Aorta (tissue), 5 donors: ENCODE measurements around the gene ATP7A. TPM values are rescaled to one million over a fixed set of nuclear protein-coding genes. Genes with fewer than 3 reads are reported as not detected.
"Not testable (repeated sequence)": the region's sequence is repeated elsewhere in the genome, so short reads cannot be mapped to it uniquely, and the experiment has no call there.

Experiments used
- ATAC-seq: fragments of 200-7000 bp; cut with Tn5 transposase; one replicate; pipeline ENCODE4 v1.9.1; 2022; ENCODE audit warnings: moderate library complexity; ENCODE audit not compliant: low FRiP score
- DNase-seq, 2 donors: peaks; one replicate each; pipeline ENCODE4 v3.0.0-alpha.2; 2020
- H3K27ac ChIP-seq, 2 donors: one replicate each; pipeline ENCODE4 v1.5.1; 2013; ENCODE audit warnings: low read length in 2 of 2, mild to moderate bottlenecking in 2 of 2, moderate library complexity in 2 of 2, control low read depth in 1 of 2, inconsistent platforms in 1 of 2, low read depth in 1 of 2
- H3K27me3 ChIP-seq, 2 donors: one replicate each; pipeline ENCODE4 v1.6.1; 2013; ENCODE audit warnings: control low read depth in 1 of 2, low read length in 1 of 2, mild to moderate bottlenecking in 1 of 2, moderate library complexity in 1 of 2; ENCODE audit not compliant: insufficient read depth in 2 of 2, control insufficient read depth in 1 of 2
- H3K36me3 ChIP-seq, 2 donors: one replicate each; pipeline ENCODE4 v1.6.1; 2013; ENCODE audit warnings: control low read depth in 1 of 2, low read length in 1 of 2, mild to moderate bottlenecking in 1 of 2; ENCODE audit not compliant: insufficient read depth in 2 of 2, control insufficient read depth in 1 of 2
- H3K4me1 ChIP-seq, 2 donors: one replicate each; pipeline ENCODE4 v1.6.1; 2013; ENCODE audit warnings: low read length in 2 of 2, control low read depth in 1 of 2, mild to moderate bottlenecking in 1 of 2, moderate library complexity in 1 of 2; ENCODE audit not compliant: insufficient read depth in 2 of 2, control insufficient read depth in 1 of 2
- H3K4me3 ChIP-seq, 2 donors: one replicate each; pipeline ENCODE4 v1.5.1; 2013; ENCODE audit warnings: low read length in 2 of 2, control low read depth in 1 of 2, mild to moderate bottlenecking in 1 of 2
- H3K9me3 ChIP-seq: one replicate; pipeline ENCODE4 v1.6.1; 2013; ENCODE audit warnings: mild to moderate bottlenecking, low read length; ENCODE audit not compliant: control insufficient read depth
- WGBS, 2 donors: extraction: QIAGEN DNeasy Blood & Tissue Kit; methylation state at CpG; one replicate each; pipeline ENCODE4 v1.1.7; 2013; 5-methylcytosine and 5-hydroxymethylcytosine counted together
- intact Hi-C, 2 donors: fragments of 100-400 bp; cut with DNase I; formaldehyde crosslinking; loops; one replicate each; pipeline versions ENCODE4 v1.14.2 to v1.15.0; 2022
- polyA plus RNA-seq, 2 donors: library from polyadenylated mRNA; stranded (reverse); fragments of 200-250 nt; gene quantifications; one replicate each; pipeline ENCODE4 v1.2.3, GENCODE V29; 2013
- total RNA-seq, 2 donors: library from RNA; stranded (reverse); fragmentation: NEBNext Ultra II Directional; extraction: Animal tissue kit (Norgen Biotek cat#: 25700); gene quantifications; one replicate each; pipeline ENCODE4 v1.2.1, GENCODE V29; 2021
- donor health status: healthy with polysubstance abuse.
- donor health status: Bipolar disorder and iron deficiency.
- donor health status: DM: no; HTN: no; CAD: no.
- donor health status: DM: no; HTN: no; CAD: no.
- donor health status: DM: yes; HTN: yes; CAD: no.

Gene ATP7A
- total and polyA plus RNA-seq, 4 donors = 0.88 to 18.7 (median 8.9) TPM

DNA sequence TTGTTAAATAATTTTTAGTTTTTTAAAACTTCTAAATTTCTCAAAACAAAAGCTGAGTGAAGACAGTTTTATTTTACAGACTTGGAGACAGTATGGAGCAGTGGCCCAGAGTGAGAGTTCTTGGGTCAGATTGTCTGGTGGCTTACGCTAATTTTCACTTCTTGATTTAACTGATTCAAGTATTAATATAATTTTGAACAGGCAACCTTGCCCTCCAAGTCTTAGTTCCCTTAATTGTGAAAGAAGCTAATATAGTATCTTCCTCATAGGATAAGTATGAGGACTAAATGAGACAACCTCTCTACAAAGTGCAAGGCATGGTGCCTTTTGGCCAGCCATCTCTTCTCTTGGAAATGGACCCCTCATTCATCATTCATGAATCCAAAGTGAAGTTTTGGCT, 25.4 kb downstream of the ATP7A start:
- intact Hi-C loops = no loop called here
- Histone ChIP-seq H3K4me3 (no peak overlapping the region), H3K9me3 (no peaks in the 10 kb centered on the region), H3K27ac (no peak overlapping the region), H3K27me3 (no peaks in the 10 kb centered on the region), H3K36me3 (no peaks in the 10 kb centered on the region), H3K4me1 (peaks cover 0 to 2% of the 10 kb centered on the region in 2 donors)
- no peak for DNase-seq
- ATAC-seq = no peak
- WGBS, 2 donors = 53 to 76% methylated on average over 1 of the region's 1 CpG

DNA sequence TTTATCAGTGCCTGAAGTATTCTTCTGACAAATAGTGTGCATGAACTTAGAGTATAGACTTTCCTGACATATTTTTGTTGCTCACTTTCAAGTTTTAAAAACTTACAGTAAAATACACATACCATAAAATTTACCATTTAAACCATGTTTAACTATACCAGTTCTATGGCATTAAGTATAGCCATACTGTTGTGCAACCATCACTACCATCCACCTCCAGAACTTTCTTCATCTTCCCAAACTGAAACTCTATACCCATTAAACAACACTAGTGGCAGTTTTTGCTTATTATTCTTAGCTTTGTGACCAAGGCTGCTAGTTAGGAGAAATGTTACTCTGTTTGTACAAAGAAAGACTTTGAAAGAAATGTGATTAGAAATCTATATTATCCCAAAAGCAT, 25.8 kb downstream of the ATP7A start:
- no peak for ATAC-seq
- DNase-seq = no peak
- intact Hi-C loops = no loop called here
- no peak overlapping the region for H3K27ac ChIP-seq
- H3K27me3 ChIP-seq = no peaks in the 10 kb centered on the region
- H3K9me3 ChIP-seq = no peaks in the 10 kb centered on the region
- peaks cover 0 to 2% of the 10 kb centered on the region in 2 donors for H3K4me1 ChIP-seq
- H3K36me3 ChIP-seq = no peaks in the 10 kb centered on the region
- H3K4me3 ChIP-seq = no peak overlapping the region

- Histone ChIP-seq H3K9me3 (no peaks in the 10 kb centered on the region), H3K27ac (no peak overlapping the region), H3K4me3 (no peak overlapping the region), H3K27me3 (no peaks in the 10 kb centered on the region), H3K4me1 (peaks cover 0 to 2% of the 10 kb centered on the region in 2 donors), H3K36me3 (no peaks in the 10 kb centered on the region)
- no peak for ATAC-seq
- 15 to 16% methylated on average over 3 of the region's 3 CpGs for WGBS, 2 donors
- DNase-seq = no peak
- intact Hi-C loops = no loop called here
Observed at GRCh38 chrX:77937291-77937690, 26.8 kb downstream of the ATP7A start.

GRCh38 chrX:77938083-77938680, 27.7 kb downstream of the ATP7A start:
- no peak for DNase-seq
- Histone ChIP-seq H3K27ac (no peak overlapping the region), H3K9me3 (no peaks in the 10 kb centered on the region), H3K27me3 (no peaks in the 10 kb centered on the region), H3K36me3 (no peaks in the 10 kb centered on the region), H3K4me1 (peaks cover 0 to 2% of the 10 kb centered on the region in 2 donors), H3K4me3 (no peak overlapping the region)
- intact Hi-C loops = no loop called here
- 82 to 96% methylated on average over 4 of the region's 4 CpGs for WGBS, 2 donors
- no peak for ATAC-seq

DNA sequence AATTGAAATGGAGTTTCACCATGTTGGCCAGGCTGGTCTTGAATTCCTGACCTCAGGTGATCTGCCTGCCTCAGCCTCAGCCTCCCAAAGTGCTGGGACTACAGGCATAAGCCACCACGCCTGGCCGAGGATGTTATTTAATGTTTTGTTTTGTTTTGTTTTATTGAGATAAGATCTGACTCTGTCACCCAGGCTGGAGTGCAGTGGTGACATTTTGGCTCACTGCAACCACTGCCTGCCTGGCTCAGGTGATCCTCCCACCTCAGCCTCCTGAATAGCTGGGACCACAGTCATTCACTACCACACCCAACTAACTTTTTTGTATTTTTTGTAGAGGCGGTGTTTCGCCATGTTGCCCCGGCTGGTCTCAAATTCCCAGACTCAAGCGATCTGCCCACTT, 34.5 kb downstream of the ATP7A start:
- H3K27me3 ChIP-seq, ATAC-seq: not testable (repeated sequence)
- WGBS, 2 donors = 90 to 98% methylated on average over 6 of the region's 6 CpGs

DNA sequence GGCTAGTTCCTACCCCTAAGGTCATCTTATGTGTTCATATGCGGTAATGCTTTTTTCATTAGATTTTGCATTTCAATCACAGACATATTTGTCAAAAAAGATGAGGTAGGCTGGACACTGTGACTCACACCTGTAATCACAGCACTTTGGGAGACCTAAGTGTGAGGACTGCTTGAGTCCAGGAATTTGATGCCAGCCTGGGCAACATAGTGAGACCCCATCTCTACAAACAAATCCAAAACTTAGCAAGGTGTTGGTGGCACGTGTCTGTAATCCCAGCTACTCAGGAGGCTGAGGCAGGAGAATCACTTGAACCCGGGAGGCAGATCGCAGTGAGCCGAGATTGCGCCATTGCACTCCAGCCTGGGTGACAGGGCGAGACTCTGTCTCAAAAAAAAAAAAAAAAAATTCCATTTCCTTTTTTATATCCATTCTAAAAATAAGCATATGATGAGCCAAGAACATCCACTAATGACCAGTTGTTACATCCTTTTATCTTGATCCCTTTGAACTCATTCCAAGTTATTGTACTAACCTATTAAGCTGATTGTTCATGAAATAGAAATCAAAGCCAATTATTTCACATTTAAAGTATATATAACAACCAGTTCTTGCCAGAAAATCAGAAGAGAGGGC, 35.5 kb downstream of the ATP7A start:
- DNase-seq (no peak), ATAC-seq (no peak)
- H3K9me3 ChIP-seq = no peaks in the 10 kb centered on the region
- 84 to 94% methylated on average over 7 of the region's 7 CpGs for WGBS, 2 donors
- H3K36me3 ChIP-seq = no peaks in the 10 kb centered on the region
- intact Hi-C loops = no loop called here
- H3K27ac ChIP-seq = no peak overlapping the region
- H3K27me3 ChIP-seq = no peaks in the 10 kb centered on the region
- no peak overlapping the region for H3K4me3 ChIP-seq
- peaks cover 0 to 5% of the 10 kb centered on the region in 2 donors for H3K4me1 ChIP-seq

More for the DNA sequence above, 34.5 kb downstream of the ATP7A start:
- H3K4me3 ChIP-seq, H3K36me3 ChIP-seq, H3K27ac ChIP-seq, H3K9me3 ChIP-seq, H3K4me1 ChIP-seq, DNase-seq, intact Hi-C loops: not testable (repeated sequence)

DNA sequence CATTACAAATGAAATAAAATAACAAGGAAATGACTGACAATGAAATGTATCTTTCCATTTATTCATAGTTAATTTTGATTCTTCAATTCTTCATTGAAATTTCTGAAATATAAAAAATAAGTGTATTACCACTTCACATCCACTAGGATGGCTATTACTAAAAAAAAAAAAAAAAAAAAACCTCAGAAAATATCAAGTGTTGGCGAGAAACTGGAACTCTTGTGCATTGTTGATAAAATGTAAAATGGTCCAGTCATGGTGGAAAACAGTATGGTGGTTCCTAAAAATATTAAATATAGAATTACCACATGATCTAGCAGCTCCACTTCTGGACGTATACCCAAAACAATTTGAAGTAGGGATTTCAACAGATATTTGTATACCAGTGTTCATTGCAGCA, 36.1 kb downstream of the ATP7A start:
- peaks cover 0 to 5% of the 10 kb centered on the region in 2 donors for H3K4me1 ChIP-seq
- no peak overlapping the region for H3K4me3 ChIP-seq
- intact Hi-C loops = no loop called here
- WGBS, 2 donors = 78 to 93% methylated on average over 2 of the region's 2 CpGs
- DNase-seq = no peak
- H3K27ac ChIP-seq = no peak overlapping the region
- no peaks in the 10 kb centered on the region for H3K9me3 ChIP-seq
- H3K36me3 ChIP-seq = no peaks in the 10 kb centered on the region
- H3K27me3 ChIP-seq = no peaks in the 10 kb centered on the region
- no peak for ATAC-seq

DNA sequence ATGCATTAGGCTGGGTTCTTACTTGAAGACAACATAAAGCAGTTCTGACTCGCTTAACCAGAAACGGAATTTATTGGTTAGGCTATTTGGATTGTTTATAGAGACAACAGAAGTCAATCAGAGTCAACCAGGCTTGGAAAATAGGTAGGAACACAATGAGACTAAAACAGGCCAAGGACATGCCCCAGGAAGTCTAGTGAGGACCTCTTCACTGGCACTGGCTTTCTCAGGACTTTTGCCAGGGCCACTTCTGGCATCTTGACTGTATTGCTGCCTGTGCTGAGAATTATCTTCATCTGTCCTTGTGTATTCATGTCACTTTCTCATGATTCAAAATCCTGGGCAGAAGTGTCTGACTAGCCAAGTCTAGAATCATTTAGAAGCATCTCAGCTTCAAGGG, 39.3 kb downstream of the ATP7A start:
- H3K27ac ChIP-seq = no peak overlapping the region
- no peaks in the 10 kb centered on the region for H3K36me3 ChIP-seq
- WGBS, 2 donors = 44 to 45% methylated on average over 2 of the region's 2 CpGs
- no peaks in the 10 kb centered on the region for H3K27me3 ChIP-seq
- H3K9me3 ChIP-seq = no peaks in the 10 kb centered on the region
- intact Hi-C loops = no loop called here
- DNase-seq (no peak), ATAC-seq (no peak)
- H3K4me3 ChIP-seq = no peak overlapping the region
- peaks cover 1 to 5% of the 10 kb centered on the region in 2 donors for H3K4me1 ChIP-seq

DNA sequence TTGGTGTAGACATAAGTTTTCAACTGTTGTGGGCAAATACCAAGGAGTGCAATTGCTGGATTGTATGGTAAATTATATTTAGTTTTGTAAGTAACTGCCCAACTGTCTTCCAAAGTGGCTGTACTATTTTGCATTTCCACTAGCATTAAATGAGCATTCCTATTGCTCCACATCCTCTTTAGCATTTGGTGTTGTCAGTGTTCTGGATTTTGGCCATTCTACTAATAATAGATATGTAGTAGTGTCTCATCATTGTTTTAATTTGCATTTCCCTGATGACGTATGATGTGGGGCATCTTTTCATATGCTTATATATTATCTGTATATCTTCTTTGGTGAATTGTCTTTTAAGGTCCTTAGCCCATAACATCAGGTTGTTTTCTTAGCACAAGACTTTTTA, 41.7 kb downstream of the ATP7A start:
- DNase-seq (no peak), ATAC-seq (no peak)
- H3K9me3 ChIP-seq = no peaks in the 10 kb centered on the region
- no peaks in the 10 kb centered on the region for H3K36me3 ChIP-seq
- peaks cover 1 to 5% of the 10 kb centered on the region in 2 donors for H3K4me1 ChIP-seq
- intact Hi-C loops = no loop called here
- H3K27ac ChIP-seq = no peak overlapping the region
- 67 to 78% methylated on average over 1 of the region's 1 CpG for WGBS, 2 donors
- no peaks in the 10 kb centered on the region for H3K27me3 ChIP-seq
- no peak overlapping the region for H3K4me3 ChIP-seq
